Coronary artery (tissue), 2 donors: Measurements from ENCODE around the gene CCDC136.

Source experiments
- DNase-seq: peaks from one replicate; pipeline ENCODE4 v3.0.0-alpha.2; 2017; ENCODE audit warnings: low spot score
- H3K27ac ChIP-seq, 2 donors: fragments of 200-600 bp; sonication (generic); one replicate each; pipeline ENCODE4 v1.5.1; 2016 to 2019
- H3K4me3 ChIP-seq: fragments of 200-600 bp; sonication (generic); 2 replicates; pipeline ENCODE4 v1.5.1; 2016; ENCODE audit warnings: mild to moderate bottlenecking, moderate library complexity
- TF ChIP-seq, protein P1 (sequence below): fragments of 200-600 bp; sonication (generic); IDR thresholded peaks from one replicate; pipeline ENCODE4 v1.5.1; 2019; ENCODE audit warnings: antibody characterized with exemption

The CCDC136 gene

GRCh38 chr7:128865996-128866877, 74.5 kb downstream of the CCDC136 start:
- no peak overlapping the region for H3K27ac ChIP-seq
- TF ChIP-seq, protein P1, sequence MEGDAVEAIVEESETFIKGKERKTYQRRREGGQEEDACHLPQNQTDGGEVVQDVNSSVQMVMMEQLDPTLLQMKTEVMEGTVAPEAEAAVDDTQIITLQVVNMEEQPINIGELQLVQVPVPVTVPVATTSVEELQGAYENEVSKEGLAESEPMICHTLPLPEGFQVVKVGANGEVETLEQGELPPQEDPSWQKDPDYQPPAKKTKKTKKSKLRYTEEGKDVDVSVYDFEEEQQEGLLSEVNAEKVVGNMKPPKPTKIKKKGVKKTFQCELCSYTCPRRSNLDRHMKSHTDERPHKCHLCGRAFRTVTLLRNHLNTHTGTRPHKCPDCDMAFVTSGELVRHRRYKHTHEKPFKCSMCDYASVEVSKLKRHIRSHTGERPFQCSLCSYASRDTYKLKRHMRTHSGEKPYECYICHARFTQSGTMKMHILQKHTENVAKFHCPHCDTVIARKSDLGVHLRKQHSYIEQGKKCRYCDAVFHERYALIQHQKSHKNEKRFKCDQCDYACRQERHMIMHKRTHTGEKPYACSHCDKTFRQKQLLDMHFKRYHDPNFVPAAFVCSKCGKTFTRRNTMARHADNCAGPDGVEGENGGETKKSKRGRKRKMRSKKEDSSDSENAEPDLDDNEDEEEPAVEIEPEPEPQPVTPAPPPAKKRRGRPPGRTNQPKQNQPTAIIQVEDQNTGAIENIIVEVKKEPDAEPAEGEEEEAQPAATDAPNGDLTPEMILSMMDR: no peak
- DNase-seq: no peak
- H3K4me3 ChIP-seq: no peak overlapping the region

- no peak for DNase-seq
- Histone ChIP-seq H3K27ac (no peak overlapping the region), H3K4me3 (no peak overlapping the region)
- TF ChIP-seq, protein P1: no peak
Measured at GRCh38 chr7:128867241-128867640, 75.5 kb downstream of the CCDC136 start.

DNA sequence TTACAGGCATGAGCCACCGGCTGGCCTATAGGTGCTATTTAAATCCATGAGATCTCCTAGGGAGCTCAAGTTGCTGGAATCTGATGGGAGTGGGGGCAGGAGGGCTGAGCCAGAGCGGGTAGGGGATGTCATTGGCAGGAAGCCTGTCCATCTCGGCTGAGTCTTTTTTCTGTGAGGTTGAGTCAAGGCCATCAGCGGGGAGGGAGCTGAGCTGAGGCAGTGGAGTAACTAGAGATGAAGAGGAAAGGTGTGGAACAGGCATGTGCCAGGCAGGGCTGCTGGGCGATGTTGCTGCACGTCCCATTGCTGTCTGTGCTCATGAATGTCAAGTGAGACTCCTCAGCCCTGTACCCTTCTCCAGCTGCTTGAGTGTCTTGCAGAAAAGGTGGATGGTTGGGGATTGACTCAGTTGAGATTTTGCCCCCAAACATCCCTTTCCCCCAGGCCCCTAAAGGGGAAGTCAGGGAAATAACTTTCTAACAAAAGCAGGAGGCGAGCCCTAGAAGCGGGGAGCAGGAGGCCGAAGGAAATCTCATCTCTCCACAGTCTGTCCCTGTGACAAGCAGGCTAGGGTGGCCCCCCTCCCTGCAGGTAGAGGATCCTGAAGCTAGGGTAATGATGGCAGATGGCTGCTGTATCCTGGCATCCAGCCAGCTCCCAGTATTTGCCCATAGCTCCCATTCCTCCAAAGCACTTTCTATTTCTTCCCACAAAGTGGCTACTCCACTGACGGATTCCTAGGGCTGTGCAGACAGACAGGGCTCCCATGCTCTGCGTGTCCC, 76.3 kb downstream of the CCDC136 start:
- no peak overlapping the region for H3K4me3 ChIP-seq
- TF ChIP-seq, protein P1: no peak
- no peak for DNase-seq
- H3K27ac ChIP-seq: no peak overlapping the region

GRCh38 chr7:128868624-128869137, 76.9 kb downstream of the CCDC136 start:
- no peak for DNase-seq
- Histone ChIP-seq H3K4me3 (peak overlapping the region; percentile 80), H3K27ac (no peak overlapping the region)
- TF ChIP-seq, protein P1: no peak

DNA sequence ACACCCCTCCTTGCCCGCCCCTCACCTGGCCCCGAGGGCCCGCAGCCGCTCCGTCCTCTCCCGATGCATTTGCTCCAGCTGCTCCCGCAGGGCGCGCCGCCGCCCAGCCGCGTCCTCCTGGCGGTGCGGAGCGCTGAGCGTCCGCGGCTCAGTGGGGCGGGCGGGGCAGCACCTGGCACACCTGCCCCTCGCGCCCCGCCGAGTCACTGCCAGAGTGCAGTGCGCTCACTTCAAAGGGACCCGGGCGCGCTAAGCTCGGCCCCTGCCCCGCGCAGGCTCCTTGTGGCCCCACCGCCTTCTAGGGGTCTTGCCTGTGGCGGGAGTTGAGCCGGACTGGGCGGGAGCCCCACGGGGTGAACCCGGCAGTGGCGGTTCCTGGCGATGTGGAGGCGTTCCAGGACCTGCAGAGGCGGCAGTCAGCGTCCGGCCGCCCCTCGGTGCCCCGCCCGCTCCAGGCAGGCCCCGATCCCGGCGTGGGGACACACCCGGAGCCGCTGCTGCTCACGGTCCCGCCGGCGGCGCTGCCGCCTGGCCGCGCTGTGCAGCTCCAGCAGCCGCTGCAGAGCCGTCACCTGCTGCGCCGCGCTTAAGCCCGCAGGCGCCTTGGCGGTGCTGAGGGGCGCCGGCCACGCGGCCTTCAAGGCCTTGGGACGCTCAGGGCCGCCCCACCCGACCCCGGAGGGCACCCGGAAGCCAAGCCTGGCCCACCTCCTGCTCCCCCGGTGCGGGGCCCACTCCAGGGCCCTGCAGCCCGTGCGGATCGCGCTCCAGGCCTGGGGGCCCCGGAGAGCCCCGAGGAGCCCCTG, 77.6 kb downstream of the CCDC136 start:
- Histone ChIP-seq H3K27ac (no peak overlapping the region), H3K4me3 (peak overlapping the region; percentile 80)
- DNase-seq: no peak
- TF ChIP-seq, protein P1: no peak

DNA sequence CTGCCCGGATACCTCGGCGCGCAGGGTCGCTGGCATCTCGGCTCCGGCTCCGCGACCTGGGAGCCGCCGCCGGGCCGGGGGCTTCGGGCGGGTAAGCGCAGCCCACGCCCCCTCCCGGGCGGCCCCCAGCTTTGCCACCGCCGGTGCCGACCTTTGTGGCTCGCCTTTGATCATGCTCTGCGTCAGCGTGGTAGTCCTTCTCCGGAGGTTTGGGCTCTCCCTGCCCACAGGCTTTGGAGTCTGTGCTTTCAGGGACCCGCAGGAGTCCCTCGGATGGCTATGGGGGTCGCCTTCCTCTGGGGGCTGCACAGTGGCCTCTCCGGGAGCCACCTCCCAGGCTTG, 78.1 kb downstream of the CCDC136 start:
- Histone ChIP-seq H3K27ac (no peak overlapping the region), H3K4me3 (peak overlapping the region; percentile 80)
- no peak for DNase-seq
- TF ChIP-seq, protein P1: no peak
